Measurements from ENCODE around the gene ADAP1.

ADAP1 gene

GRCh38 chr7:901041-901387, 53.5 kb downstream of the ADAP1 start:
- DNase-seq (ENCODE audit: low read depth in 1 of 2, low spot score in 1 of 2): no peak
- TF ChIP-seq CTCF (IDR thresholded peaks at IDR 0.05; ENCODE audit: insufficient read depth, low read length) (no peak), GABPA (IDR thresholded peaks at IDR 0.05; ENCODE audit: low read depth) (no peak), SPI1 (IDR thresholded peaks at IDR 0.05; ENCODE audit: borderline replicate concordance, low read depth) (no peak), REST (IDR thresholded peaks at IDR 0.05; ENCODE audit: insufficient replicate concordance, low read depth) (no peak), POLR2AphosphoS5 (IDR thresholded peaks at IDR 0.05; ENCODE audit: low read depth) (no peak)
- Histone ChIP-seq H3K27me3 (ENCODE audit: insufficient read depth, poor library complexity, severe bottlenecking) (no peaks in the 10 kb centered on the region), H3K4me3 (replicated peaks; ENCODE audit: insufficient read depth, low read length) (no peak overlapping the region), H3K27ac (replicated peaks) (no peak overlapping the region)

- TF ChIP-seq POLR2AphosphoS5 (IDR thresholded peaks at IDR 0.05; ENCODE audit: low read depth) (no peak), REST (IDR thresholded peaks at IDR 0.05; ENCODE audit: insufficient replicate concordance, low read depth) (no peak), CTCF (IDR thresholded peaks at IDR 0.05; ENCODE audit: insufficient read depth, low read length) (no peak), GABPA (IDR thresholded peaks at IDR 0.05; ENCODE audit: low read depth) (no peak), SPI1 (IDR thresholded peaks at IDR 0.05; ENCODE audit: borderline replicate concordance, low read depth) (no peak)
- Histone ChIP-seq H3K27ac (replicated peaks) (no peak overlapping the region), H3K4me3 (replicated peaks; ENCODE audit: insufficient read depth, low read length) (no peak overlapping the region), H3K27me3 (ENCODE audit: insufficient read depth, poor library complexity, severe bottlenecking) (no peaks in the 10 kb centered on the region)
- DNase-seq (ENCODE audit: low read depth in 1 of 2, low spot score in 1 of 2): no peak
Observed at GRCh38 chr7:900331-901040, 54.0 kb downstream of the ADAP1 start.

- no peak for DNase-seq (ENCODE audit: low read depth in 1 of 2, low spot score in 1 of 2)
- TF ChIP-seq GABPA (IDR thresholded peaks at IDR 0.05; ENCODE audit: low read depth) (no peak), SPI1 (IDR thresholded peaks at IDR 0.05; ENCODE audit: borderline replicate concordance, low read depth) (no peak), CTCF (IDR thresholded peaks at IDR 0.05; ENCODE audit: insufficient read depth, low read length) (no peak), POLR2AphosphoS5 (IDR thresholded peaks at IDR 0.05; ENCODE audit: low read depth) (no peak), REST (IDR thresholded peaks at IDR 0.05; ENCODE audit: insufficient replicate concordance, low read depth) (no peak)
- Histone ChIP-seq H3K27me3 (ENCODE audit: insufficient read depth, poor library complexity, severe bottlenecking) (no peaks in the 10 kb centered on the region), H3K27ac (replicated peaks) (no peak overlapping the region), H3K4me3 (replicated peaks; ENCODE audit: insufficient read depth, low read length) (no peak overlapping the region)
Observed at GRCh38 chr7:899806-900205, 54.7 kb downstream of the ADAP1 start.
